Measurements from ENCODE around the gene TCTN2. TPM values are rescaled to one million over a fixed set of nuclear protein-coding genes. Genes with fewer than 3 reads are reported as not detected.
A peak's percentile ranks its signal among the peaks of the same experiment; 100 is the strongest.

The TCTN2 gene
- total RNA-seq, 4 donors from 2014 or later = 5.4 to 10.0 (median 8.0) TPM

DNA sequence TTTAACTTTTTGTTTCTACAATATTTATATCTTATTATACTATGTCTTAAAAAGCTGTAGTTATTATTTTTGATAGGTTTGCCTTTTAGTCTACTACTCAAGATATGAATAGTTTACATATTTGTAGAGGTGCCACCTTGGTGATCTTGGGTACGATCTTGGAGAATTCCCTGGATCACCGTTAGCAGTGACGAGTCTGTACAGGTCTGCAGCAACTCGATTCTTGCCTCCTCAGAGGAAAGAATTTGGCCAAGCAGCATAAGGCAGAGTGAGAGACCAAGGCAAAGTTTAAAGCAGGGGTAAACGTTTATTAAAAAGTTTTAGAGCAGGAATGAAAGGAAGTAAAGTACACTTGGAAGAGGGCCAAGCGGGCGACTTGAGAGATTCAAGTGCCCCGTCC, 3.1 kb upstream of the TCTN2 start:
- no peaks in the 10 kb centered on the region for H3K27me3 ChIP-seq
- H3K4me1 ChIP-seq = peaks cover 11 to 20% (median 19%) of the 10 kb centered on the region in 4 donors
- no peak for TF ChIP-seq EP300 (IDR thresholded peaks at IDR 0.05)
- TF ChIP-seq, protein P1, sequence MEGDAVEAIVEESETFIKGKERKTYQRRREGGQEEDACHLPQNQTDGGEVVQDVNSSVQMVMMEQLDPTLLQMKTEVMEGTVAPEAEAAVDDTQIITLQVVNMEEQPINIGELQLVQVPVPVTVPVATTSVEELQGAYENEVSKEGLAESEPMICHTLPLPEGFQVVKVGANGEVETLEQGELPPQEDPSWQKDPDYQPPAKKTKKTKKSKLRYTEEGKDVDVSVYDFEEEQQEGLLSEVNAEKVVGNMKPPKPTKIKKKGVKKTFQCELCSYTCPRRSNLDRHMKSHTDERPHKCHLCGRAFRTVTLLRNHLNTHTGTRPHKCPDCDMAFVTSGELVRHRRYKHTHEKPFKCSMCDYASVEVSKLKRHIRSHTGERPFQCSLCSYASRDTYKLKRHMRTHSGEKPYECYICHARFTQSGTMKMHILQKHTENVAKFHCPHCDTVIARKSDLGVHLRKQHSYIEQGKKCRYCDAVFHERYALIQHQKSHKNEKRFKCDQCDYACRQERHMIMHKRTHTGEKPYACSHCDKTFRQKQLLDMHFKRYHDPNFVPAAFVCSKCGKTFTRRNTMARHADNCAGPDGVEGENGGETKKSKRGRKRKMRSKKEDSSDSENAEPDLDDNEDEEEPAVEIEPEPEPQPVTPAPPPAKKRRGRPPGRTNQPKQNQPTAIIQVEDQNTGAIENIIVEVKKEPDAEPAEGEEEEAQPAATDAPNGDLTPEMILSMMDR (IDR thresholded peaks at IDR 0.05) = no peak
- TF ChIP-seq POLR2A (IDR thresholded peaks at IDR 0.05; ENCODE audit: low read depth) = no peak
- DNase-seq (ENCODE audit: extremely low spot score) = no peak
- no peak overlapping the region for H3K27ac ChIP-seq (replicated peaks in 1 of 4)
- intact Hi-C loops (cut with DNase I) = no loop called here
- H3K36me3 ChIP-seq = peaks cover 0 to 11% (median 3%) of the 10 kb centered on the region in 4 donors
- WGBS = 79% methylated on average over 8 of the region's 8 CpGs
- no peaks in the 10 kb centered on the region for H3K9me3 ChIP-seq
- H3K4me3 ChIP-seq = no peak overlapping the region

DNA sequence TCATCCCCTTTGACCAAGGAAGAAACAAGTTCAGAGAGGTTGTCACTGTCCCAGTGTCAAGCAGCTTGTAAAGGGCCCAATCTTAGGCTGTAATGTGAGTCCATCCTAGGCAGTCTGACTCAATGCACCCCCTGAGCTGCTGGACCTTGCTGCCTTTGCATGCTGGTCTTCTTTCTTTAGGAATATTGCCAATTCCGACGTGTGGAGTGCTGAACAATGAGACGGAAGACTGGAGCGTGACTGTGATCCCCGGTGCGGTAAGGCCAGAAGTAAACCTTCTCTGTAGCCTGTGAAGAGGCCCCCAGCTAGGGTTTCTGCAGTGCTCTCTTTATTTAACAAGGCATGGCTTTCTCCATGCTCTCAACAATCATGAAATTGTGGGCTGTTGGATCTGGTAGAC, 963 bp downstream of the TCTN2 start:
- TF ChIP-seq POLR2AphosphoS5 (IDR thresholded peaks at IDR 0.05) (no peak), EP300 (IDR thresholded peaks at IDR 0.05) (no peak), POLR2A (IDR thresholded peaks at IDR 0.05; ENCODE audit: low read depth) (no peak)
- TF ChIP-seq, protein P1 (IDR thresholded peaks at IDR 0.05) = no peak
- intact Hi-C loops (cut with DNase I) = no loop called here
- Histone ChIP-seq H3K36me3 (peaks cover 10 to 35% (median 27%) of the 10 kb centered on the region in 4 donors), H3K27me3 (no peaks in the 10 kb centered on the region), H3K4me1 (peaks cover 11 to 23% (median 20%) of the 10 kb centered on the region in 4 donors), H3K27ac (replicated peaks in 1 of 4) (peak overlapping the region in 1 of 4 donors; percentile 66), H3K4me3 (peak overlapping the region; percentile 77 to 97 (median 90)), H3K9me3 (no peaks in the 10 kb centered on the region)
- WGBS = 55% methylated on average over 6 of the region's 6 CpGs
- DNase-seq (ENCODE audit: extremely low spot score) = no peak

DNA sequence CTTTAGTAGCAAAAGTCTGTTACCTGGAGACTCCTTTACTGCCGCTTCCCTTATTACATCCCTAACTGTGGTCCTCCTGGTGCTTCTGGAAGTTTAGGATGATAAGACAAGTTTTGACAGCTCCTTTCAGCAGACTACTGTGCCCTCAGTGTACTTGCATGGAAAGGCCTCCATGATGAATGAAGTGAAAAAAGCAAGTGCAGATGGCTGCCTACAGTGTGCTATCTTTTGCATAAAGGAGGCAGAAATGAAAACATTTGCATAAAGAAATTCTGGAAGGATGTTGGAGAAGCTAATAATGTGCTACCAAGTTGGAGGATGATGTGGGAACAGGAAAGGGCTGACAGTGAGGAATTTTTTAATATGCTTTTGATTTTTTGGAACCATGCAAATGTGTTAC, 4.5 kb downstream of the TCTN2 start:
- no peaks in the 10 kb centered on the region for H3K9me3 ChIP-seq
- peaks cover 18 to 68% (median 42%) of the 10 kb centered on the region in 4 donors for H3K36me3 ChIP-seq
- WGBS = 94% methylated on average over 1 of the region's 1 CpG
- intact Hi-C loops (cut with DNase I) = no loop called here
- H3K27ac ChIP-seq (replicated peaks in 1 of 4) = no peak overlapping the region
- DNase-seq (ENCODE audit: extremely low spot score) = no peak
- H3K4me3 ChIP-seq = no peak overlapping the region
- TF ChIP-seq, protein P1 (IDR thresholded peaks at IDR 0.05) = no peak
- TF ChIP-seq POLR2A (IDR thresholded peaks at IDR 0.05; ENCODE audit: low read depth) = no peak
- TF ChIP-seq EP300 (IDR thresholded peaks at IDR 0.05) = no peak
- TF ChIP-seq POLR2AphosphoS5 (IDR thresholded peaks at IDR 0.05) = no peak
- H3K4me1 ChIP-seq = peaks cover 11 to 23% (median 19%) of the 10 kb centered on the region in 4 donors
- no peaks in the 10 kb centered on the region for H3K27me3 ChIP-seq

DNA sequence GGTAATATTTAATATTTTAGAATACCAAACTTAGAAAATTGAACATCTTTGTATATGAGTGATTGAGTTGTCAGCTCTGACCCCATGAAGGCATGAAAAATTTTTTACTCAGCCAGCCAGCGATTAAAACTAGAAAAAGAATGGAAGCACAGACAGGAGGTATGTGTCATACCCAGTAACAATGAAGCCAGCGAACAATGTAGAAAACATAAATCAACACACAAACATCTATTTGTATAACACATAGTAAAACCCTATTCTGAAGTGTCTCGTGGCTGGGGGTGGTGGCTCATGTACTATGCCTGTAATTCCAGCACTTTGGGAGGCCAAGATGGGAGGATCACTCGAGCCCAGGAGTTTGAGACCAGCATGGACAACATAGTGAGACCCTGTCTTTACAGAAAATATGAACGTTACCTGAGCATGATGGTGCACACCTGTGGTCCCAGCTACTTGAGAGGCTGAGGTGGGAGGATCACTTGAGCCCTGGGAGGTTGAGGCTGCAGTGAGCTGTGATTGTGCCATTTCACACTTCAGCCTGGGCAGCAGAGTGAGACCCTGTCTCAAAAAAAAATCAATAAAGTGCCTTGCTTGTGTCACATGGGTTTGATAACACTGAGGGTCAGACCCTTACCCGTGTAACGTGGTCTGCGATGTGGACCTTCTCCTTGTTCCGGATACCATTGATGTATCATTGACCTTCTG, 5.9 kb downstream of the TCTN2 start:
- H3K36me3 ChIP-seq = peaks cover 23 to 82% (median 47%) of the 10 kb centered on the region in 4 donors
- H3K4me1 ChIP-seq = peaks cover 4 to 13% (median 10%) of the 10 kb centered on the region in 4 donors
- H3K4me3 ChIP-seq = no peak overlapping the region
- WGBS = 94% methylated on average over 9 of the region's 9 CpGs
- intact Hi-C loops (cut with DNase I) = no loop called here
- H3K27me3 ChIP-seq = no peaks in the 10 kb centered on the region
- no peak for TF ChIP-seq POLR2AphosphoS5 (IDR thresholded peaks at IDR 0.05)
- no peak for TF ChIP-seq POLR2A (IDR thresholded peaks at IDR 0.05; ENCODE audit: low read depth)
- H3K9me3 ChIP-seq = no peaks in the 10 kb centered on the region
- no peak overlapping the region for H3K27ac ChIP-seq (replicated peaks in 1 of 4)
- no peak for DNase-seq (ENCODE audit: extremely low spot score)

DNA sequence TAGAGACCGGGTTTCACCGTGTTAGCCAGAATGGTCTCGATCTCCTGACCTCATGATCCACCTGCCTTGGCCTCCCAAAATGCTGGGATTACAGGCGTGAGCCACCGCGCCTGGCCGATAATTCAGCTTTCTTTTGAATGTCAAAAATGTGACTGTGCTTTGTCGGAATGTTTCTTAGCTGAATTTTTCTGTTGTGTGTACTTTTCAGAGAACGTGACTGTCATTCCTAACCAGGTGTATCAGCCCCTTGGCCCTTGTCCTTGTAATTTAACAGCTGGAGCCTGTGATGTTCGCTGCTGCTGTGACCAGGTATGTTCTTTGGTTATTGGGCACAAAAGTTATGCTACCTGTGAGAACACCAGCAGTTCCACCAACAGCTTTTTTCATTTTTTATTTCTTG, 8.1 kb downstream of the TCTN2 start:
- no peaks in the 10 kb centered on the region for H3K4me1 ChIP-seq
- no peak overlapping the region for H3K27ac ChIP-seq (replicated peaks in 1 of 4)
- no peaks in the 10 kb centered on the region for H3K9me3 ChIP-seq
- WGBS = 97% methylated on average over 10 of the region's 10 CpGs
- intact Hi-C loops (cut with DNase I) = no loop called here
- no peak overlapping the region for H3K4me3 ChIP-seq
- no peaks in the 10 kb centered on the region for H3K27me3 ChIP-seq
- DNase-seq (ENCODE audit: extremely low spot score) = no peak
- peaks cover 26 to 93% (median 55%) of the 10 kb centered on the region in 4 donors for H3K36me3 ChIP-seq
- TF ChIP-seq, protein P1 (IDR thresholded peaks at IDR 0.05) = no peak
- no peak for TF ChIP-seq POLR2AphosphoS5 (IDR thresholded peaks at IDR 0.05)
- no peak for TF ChIP-seq EP300 (IDR thresholded peaks at IDR 0.05)
